GM12865 (cell line): ENCODE results near the gene NDUFA13.

ENCODE experiments used
- DNase-seq: peaks from one replicate; pipeline ENCODE4 v3.0.0; 2010; ENCODE audit warnings: low read depth
- H3K4me3 ChIP-seq: 2 replicates; pipeline ENCODE4 v1.5.1; 2011; ENCODE audit warnings: mild to moderate bottlenecking, low read depth, low read length, control low read depth
- CTCF ChIP-seq: IDR thresholded peaks from 2 replicates; pipeline ENCODE4 v1.5.1; 2011; ENCODE audit warnings: low read length, control low read depth, low read depth, inconsistent platforms; ENCODE audit not compliant: insufficient read depth; ENCODE audit errors: missing control alignments

The NDUFA13 gene

GRCh38 chr19:19544257-19544953 lies 28.4 kb downstream of the NDUFA13 start:
- no peak overlapping the region for H3K4me3 ChIP-seq
- TF ChIP-seq CTCF, result no peak
- no peak for DNase-seq

- no peak overlapping the region for H3K4me3 ChIP-seq
- no peak for DNase-seq
These were observed 29.0 kb downstream of the NDUFA13 start for GRCh38 chr19:19544954-19545591.

GRCh38 chr19:19545707-19546106 lies 29.7 kb downstream of the NDUFA13 start:
- no peak overlapping the region for H3K4me3 ChIP-seq
- no peak for DNase-seq
- no peak for TF ChIP-seq CTCF

More at GRCh38 chr19:19544954-19545591, 29.0 kb downstream of the NDUFA13 start:
- TF ChIP-seq CTCF, result no peak

GRCh38 chr19:19546751-19547162 lies 30.7 kb downstream of the NDUFA13 start:
- TF ChIP-seq CTCF, result no peak
- no peak for DNase-seq

GRCh38 chr19:19547674-19548336 lies 31.8 kb downstream of the NDUFA13 start:
- no peak for DNase-seq
- no peak for TF ChIP-seq CTCF

More at GRCh38 chr19:19546751-19547162, 30.7 kb downstream of the NDUFA13 start:
- no peak overlapping the region for H3K4me3 ChIP-seq

GRCh38 chr19:19548915-19549759 lies 33.1 kb downstream of the NDUFA13 start:
- no peak for DNase-seq
- TF ChIP-seq CTCF, result no peak
- no peak overlapping the region for H3K4me3 ChIP-seq

More at GRCh38 chr19:19547674-19548336, 31.8 kb downstream of the NDUFA13 start:
- no peak overlapping the region for H3K4me3 ChIP-seq
